Neural progenitor cell (in vitro differentiated cells): Measurements from ENCODE around the gene TMEFF2. TPM values are rescaled to one million over a fixed set of nuclear protein-coding genes. Genes with fewer than 3 reads are reported as not detected.

Experiments
- DNase-seq: peaks from one replicate; pipeline ENCODE4 v3.0.0-alpha.2; 2016; ENCODE audit warnings: low spot score
- H2AFZ ChIP-seq: fragments of 200-600 bp; sonication (generic); replicated peaks from 2 replicates; pipeline ENCODE4 v1.6.1; 2016; ENCODE audit warnings: antibody characterized with exemption
- H3F3A ChIP-seq: fragments of 200-600 bp; sonication (generic); 2 replicates; pipeline ENCODE4 v1.6.1; 2016; ENCODE audit warnings: antibody characterized with exemption, low read depth
- H3K27ac ChIP-seq: fragments of 200-600 bp; sonication (generic); 2 replicates; pipeline ENCODE4 v1.5.1; 2016; ENCODE audit warnings: mild to moderate bottlenecking
- H3K27me3 ChIP-seq: fragments of 200-600 bp; sonication (generic); 2 replicates; pipeline ENCODE4 v1.6.1; 2016; ENCODE audit warnings: mild to moderate bottlenecking, moderate library complexity
- H3K36me3 ChIP-seq: fragments of 200-600 bp; sonication (generic); 2 replicates; pipeline ENCODE4 v1.5.1; 2016
- H3K4me1 ChIP-seq: fragments of 200-600 bp; sonication (generic); 2 replicates; pipeline ENCODE4 v1.6.1; 2016; ENCODE audit warnings: mixed run types
- H3K4me2 ChIP-seq: fragments of 200-600 bp; sonication (generic); 2 replicates; pipeline ENCODE4 v1.6.1; 2016
- H3K4me3 ChIP-seq: fragments of 200-600 bp; sonication (generic); 2 replicates; pipeline ENCODE4 v1.5.1; 2016
- H3K79me2 ChIP-seq: fragments of 200-600 bp; sonication (generic); 2 replicates; pipeline ENCODE4 v1.6.1; 2016; ENCODE audit warnings: low read depth
- H3K9ac ChIP-seq: fragments of 200-600 bp; sonication (generic); 2 replicates; pipeline ENCODE4 v1.6.1; 2016
- H3K9me3 ChIP-seq: fragments of 200-600 bp; sonication (generic); 2 replicates; pipeline ENCODE4 v1.5.1; 2016; ENCODE audit warnings: low read depth
- H4K20me1 ChIP-seq: fragments of 200-600 bp; sonication (generic); 2 replicates; pipeline ENCODE4 v1.6.1; 2016; ENCODE audit warnings: low read depth
- H3K27ac Mint-ChIP-seq: 3 replicates; pipeline ENCODE4 v1.8.0; 2021; ENCODE audit warnings: mixed read lengths
- H3K27me3 Mint-ChIP-seq: 2 replicates; pipeline ENCODE4 v1.8.0; 2022; ENCODE audit warnings: low read depth, mild to moderate bottlenecking, inconsistent platforms, moderate library complexity, mixed read lengths; ENCODE audit not compliant: insufficient read depth
- H3K36me3 Mint-ChIP-seq: 3 replicates; pipeline ENCODE4 v1.8.0; 2021; ENCODE audit warnings: mixed read lengths
- H3K4me1 Mint-ChIP-seq: 3 replicates; pipeline ENCODE4 v1.8.0; 2021; ENCODE audit warnings: mixed read lengths
- H3K4me3 Mint-ChIP-seq: 3 replicates; pipeline ENCODE4 v1.8.0; 2021; ENCODE audit warnings: mild to moderate bottlenecking, moderate library complexity, mixed read lengths
- H3K9me3 Mint-ChIP-seq: 3 replicates; pipeline ENCODE4 v1.8.0; 2020; ENCODE audit warnings: mixed read lengths
- EZH2 ChIP-seq: fragments of 200-600 bp; sonication (generic); IDR thresholded peaks from 2 replicates; pipeline ENCODE4 v1.6.1; 2017; ENCODE audit warnings: antibody characterized with exemption, mild to moderate bottlenecking, moderate library complexity
- EZH2phosphoT487 ChIP-seq: fragments of 200-600 bp; sonication (generic); IDR thresholded peaks from 2 replicates; pipeline ENCODE4 v1.6.1; 2017; ENCODE audit warnings: antibody characterized with exemption
- total RNA-seq: library from RNA; depleted of rRNA; stranded (reverse); fragments of >200 nt; gene quantifications from 2 replicates; pipeline ENCODE4 v1.2.3, GENCODE V29; 2015; ENCODE audit warnings: low replicate concordance
- TF ChIP-seq, protein P1 (sequence below): fragments of 200-600 bp; sonication (generic); IDR thresholded peaks from 2 replicates; pipeline ENCODE4 v1.5.1; 2017; ENCODE audit warnings: antibody characterized with exemption, mild to moderate bottlenecking

The TMEFF2 gene
- total RNA-seq, 1 donor from 2014 or later, result 1.7 TPM

- no peak overlapping the region for H3K27ac Mint-ChIP-seq
- peaks cover 4% of the 10 kb centered on the region for H3K4me1 Mint-ChIP-seq
- H3K27me3 Mint-ChIP-seq, result peaks cover 2% of the 10 kb centered on the region
- Histone ChIP-seq H3K27me3 (no peaks in the 10 kb centered on the region), H3K4me3 (no peak overlapping the region), H3K79me2 (no peaks in the 10 kb centered on the region), H3K9ac (no peak overlapping the region), H3K27ac (no peak overlapping the region), H3K4me2 (no peak overlapping the region), H3F3A (no peaks in the 10 kb centered on the region), H3K9me3 (no peaks in the 10 kb centered on the region), H2AFZ (no peak overlapping the region), H3K36me3 (no peaks in the 10 kb centered on the region), H3K4me1 (no peaks in the 10 kb centered on the region), H4K20me1 (no peaks in the 10 kb centered on the region)
- TF ChIP-seq EZH2, result no peak
- TF ChIP-seq, protein P1, sequence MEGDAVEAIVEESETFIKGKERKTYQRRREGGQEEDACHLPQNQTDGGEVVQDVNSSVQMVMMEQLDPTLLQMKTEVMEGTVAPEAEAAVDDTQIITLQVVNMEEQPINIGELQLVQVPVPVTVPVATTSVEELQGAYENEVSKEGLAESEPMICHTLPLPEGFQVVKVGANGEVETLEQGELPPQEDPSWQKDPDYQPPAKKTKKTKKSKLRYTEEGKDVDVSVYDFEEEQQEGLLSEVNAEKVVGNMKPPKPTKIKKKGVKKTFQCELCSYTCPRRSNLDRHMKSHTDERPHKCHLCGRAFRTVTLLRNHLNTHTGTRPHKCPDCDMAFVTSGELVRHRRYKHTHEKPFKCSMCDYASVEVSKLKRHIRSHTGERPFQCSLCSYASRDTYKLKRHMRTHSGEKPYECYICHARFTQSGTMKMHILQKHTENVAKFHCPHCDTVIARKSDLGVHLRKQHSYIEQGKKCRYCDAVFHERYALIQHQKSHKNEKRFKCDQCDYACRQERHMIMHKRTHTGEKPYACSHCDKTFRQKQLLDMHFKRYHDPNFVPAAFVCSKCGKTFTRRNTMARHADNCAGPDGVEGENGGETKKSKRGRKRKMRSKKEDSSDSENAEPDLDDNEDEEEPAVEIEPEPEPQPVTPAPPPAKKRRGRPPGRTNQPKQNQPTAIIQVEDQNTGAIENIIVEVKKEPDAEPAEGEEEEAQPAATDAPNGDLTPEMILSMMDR, result no peak
- no peak for TF ChIP-seq EZH2phosphoT487
- H3K36me3 Mint-ChIP-seq, result no peaks in the 10 kb centered on the region
- no peak overlapping the region for H3K4me3 Mint-ChIP-seq
- H3K9me3 Mint-ChIP-seq, result no peaks in the 10 kb centered on the region
- no peak for DNase-seq
Measured at GRCh38 chr2:192047315-192048107, 147.2 kb downstream of the TMEFF2 start.

DNA sequence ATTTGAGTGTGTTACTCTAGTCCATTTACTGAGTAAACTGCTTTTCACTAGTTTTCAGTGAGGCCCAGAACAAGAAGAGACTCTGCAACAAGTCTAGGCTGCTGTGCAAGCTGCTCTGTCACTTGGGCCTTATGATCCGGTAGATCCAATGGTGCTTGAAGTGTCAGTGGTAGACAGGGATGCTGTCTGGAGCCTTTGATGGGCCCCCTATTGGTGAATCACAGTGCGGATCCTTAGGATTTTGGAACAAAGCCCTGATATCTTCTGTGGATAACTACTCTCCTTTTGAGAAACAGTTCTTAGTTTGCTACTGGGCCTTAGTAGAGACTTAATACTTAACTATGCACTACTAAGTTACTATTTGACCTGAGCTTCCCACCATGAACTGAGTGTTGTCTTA is 150.2 kb downstream of the TMEFF2 start:
- Histone ChIP-seq H3K4me3 (no peak overlapping the region), H2AFZ (no peak overlapping the region), H3K4me2 (no peak overlapping the region), H3K4me1 (no peaks in the 10 kb centered on the region), H4K20me1 (no peaks in the 10 kb centered on the region), H3K9me3 (no peaks in the 10 kb centered on the region), H3K36me3 (no peaks in the 10 kb centered on the region), H3K27me3 (no peaks in the 10 kb centered on the region), H3K9ac (no peak overlapping the region), H3K79me2 (no peaks in the 10 kb centered on the region), H3F3A (no peaks in the 10 kb centered on the region), H3K27ac (no peak overlapping the region)
- H3K4me3 Mint-ChIP-seq, result no peak overlapping the region
- H3K36me3 Mint-ChIP-seq, result no peaks in the 10 kb centered on the region
- no peak for DNase-seq
- no peaks in the 10 kb centered on the region for H3K4me1 Mint-ChIP-seq
- TF ChIP-seq, protein P1, result peak; percentile 22
- TF ChIP-seq EZH2 (no peak), EZH2phosphoT487 (no peak)
- no peak overlapping the region for H3K27ac Mint-ChIP-seq
- no peaks in the 10 kb centered on the region for H3K9me3 Mint-ChIP-seq
- H3K27me3 Mint-ChIP-seq, result no peaks in the 10 kb centered on the region

DNA sequence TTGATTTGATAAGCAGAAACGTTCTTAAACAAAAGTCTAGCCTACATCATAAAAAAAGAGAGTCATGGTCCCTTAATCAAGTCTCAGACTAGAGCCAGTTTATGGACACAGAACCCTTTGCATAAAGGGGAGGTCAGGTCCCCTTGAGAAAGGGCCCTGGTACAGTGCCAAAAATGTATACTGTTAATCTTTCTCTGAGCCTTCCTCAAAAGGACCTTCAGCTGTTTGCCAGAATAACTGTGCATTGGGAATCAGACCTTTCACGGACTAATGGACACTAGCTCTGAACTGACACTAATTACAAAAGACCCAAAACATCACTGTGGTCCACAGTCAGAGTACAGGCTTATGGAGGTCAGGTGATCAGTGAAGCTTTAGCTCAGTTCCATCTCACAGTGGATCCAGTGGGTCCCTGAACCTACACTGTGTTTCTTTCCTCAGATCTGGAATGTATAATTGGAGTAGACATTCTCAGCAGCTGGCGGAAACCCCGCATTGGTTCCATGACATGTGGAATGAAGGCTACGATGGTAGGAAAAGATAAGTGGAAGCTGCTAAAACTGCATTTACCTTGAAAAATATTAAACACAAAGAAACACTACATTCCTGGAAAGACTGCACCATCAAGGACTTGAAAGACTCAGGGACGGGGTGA is 151.4 kb downstream of the TMEFF2 start:
- Histone ChIP-seq H3K4me1 (no peaks in the 10 kb centered on the region), H3K36me3 (no peaks in the 10 kb centered on the region), H3K4me3 (no peak overlapping the region), H3K9me3 (no peaks in the 10 kb centered on the region), H3K27ac (no peak overlapping the region), H2AFZ (no peak overlapping the region), H3K4me2 (no peak overlapping the region), H3K9ac (no peak overlapping the region), H3F3A (no peaks in the 10 kb centered on the region), H4K20me1 (no peaks in the 10 kb centered on the region), H3K27me3 (no peaks in the 10 kb centered on the region), H3K79me2 (no peaks in the 10 kb centered on the region)
- Mint-ChIP-seq H3K9me3 (no peaks in the 10 kb centered on the region), H3K27ac (no peak overlapping the region), H3K36me3 (no peaks in the 10 kb centered on the region), H3K27me3 (no peaks in the 10 kb centered on the region), H3K4me3 (no peak overlapping the region), H3K4me1 (no peaks in the 10 kb centered on the region)
- no peak for DNase-seq
- TF ChIP-seq EZH2, result no peak

- H3K4me3 ChIP-seq, result no peak overlapping the region
- DNase-seq, result no peak
- no peak overlapping the region for H3K4me2 ChIP-seq
- H3K9ac ChIP-seq, result no peak overlapping the region
- H4K20me1 ChIP-seq, result no peaks in the 10 kb centered on the region
- no peaks in the 10 kb centered on the region for H3K36me3 Mint-ChIP-seq
- H2AFZ ChIP-seq, result no peak overlapping the region
- H3K4me1 Mint-ChIP-seq, result no peaks in the 10 kb centered on the region
- H3K27me3 ChIP-seq, result no peaks in the 10 kb centered on the region
- H3K9me3 Mint-ChIP-seq, result no peaks in the 10 kb centered on the region
- no peaks in the 10 kb centered on the region for H3K9me3 ChIP-seq
- no peak overlapping the region for H3K4me3 Mint-ChIP-seq
- H3K27me3 Mint-ChIP-seq, result no peaks in the 10 kb centered on the region
- no peaks in the 10 kb centered on the region for H3K79me2 ChIP-seq
- no peak overlapping the region for H3K27ac ChIP-seq
- no peak overlapping the region for H3K27ac Mint-ChIP-seq
- no peaks in the 10 kb centered on the region for H3F3A ChIP-seq
- H3K36me3 ChIP-seq, result no peaks in the 10 kb centered on the region
- H3K4me1 ChIP-seq, result no peaks in the 10 kb centered on the region
- TF ChIP-seq, protein P1, result no peak
- TF ChIP-seq EZH2phosphoT487 (no peak), EZH2 (no peak)
Measured at GRCh38 chr2:192042126-192042525, 152.6 kb downstream of the TMEFF2 start.
